Measurements from ENCODE around the gene GMDS. TPM values are rescaled to one million over a fixed set of nuclear protein-coding genes. Genes with fewer than 3 reads are reported as not detected.

The GMDS gene
- total and polyA plus RNA-seq, 2 of the 8 experiments (the other 6 are each of a cell fraction or from before 2014, with no cell fraction given) = 16.8 to 50.0 TPM

DNA sequence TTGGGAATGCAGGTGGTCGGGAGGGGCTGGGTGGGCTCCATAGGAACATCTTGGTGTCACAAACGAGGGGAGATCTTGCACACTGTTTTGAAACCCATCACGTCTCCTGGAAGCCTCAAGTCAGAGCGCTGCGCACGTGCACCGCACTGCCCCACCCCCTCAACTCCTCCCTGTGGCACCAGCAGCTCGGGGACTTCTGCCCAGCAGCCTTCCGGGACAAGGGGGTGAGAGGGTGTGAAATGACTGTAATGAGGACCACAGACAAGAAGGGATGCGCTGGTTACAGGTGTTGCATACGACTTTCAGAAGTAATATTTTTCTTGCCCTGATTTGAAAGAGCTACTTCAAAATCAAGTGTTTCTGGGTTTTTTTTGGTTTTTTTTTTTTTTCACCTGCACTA is 575.4 kb downstream of the GMDS start:
- Histone ChIP-seq H2BK120ac (replicated peaks; ENCODE audit: low read depth, low read length) (no peak overlapping the region), H3K23ac (ENCODE audit: insufficient read length) (no peak overlapping the region), H3K56ac (replicated peaks; ENCODE audit: insufficient read length, low read depth, low read length) (no peak overlapping the region), H3K4me1 (replicated peaks in 1 of 4; ENCODE audit: control insufficient read depth in 3 of 4, insufficient read depth in 4 of 4, low read length in 3 of 4) (no peaks in the 10 kb centered on the region), H3K27me3 (replicated peaks in 1 of 4; ENCODE audit: control insufficient read depth in 3 of 4, extremely low read depth in 1 of 4, insufficient read depth in 3 of 4, low read length in 3 of 4) (no peaks in the 10 kb centered on the region), H3K27ac (ENCODE audit: low read depth, low read length) (no peak overlapping the region), H2BK15ac (ENCODE audit: low read length) (no peak overlapping the region), H3K23me2 (ENCODE audit: low read depth, low read length) (no peaks in the 10 kb centered on the region), H3K14ac (ENCODE audit: insufficient read length) (no peak overlapping the region), H4K5ac (ENCODE audit: insufficient read length, low read depth, low read length) (no peak overlapping the region), H4K91ac (replicated peaks; ENCODE audit: insufficient read length, low read length) (no peak overlapping the region), H3K79me2 (ENCODE audit: control insufficient read depth in 1 of 2, insufficient read depth in 2 of 2, low read length in 2 of 2) (no peaks in the 10 kb centered on the region), H2AK5ac (ENCODE audit: low read depth, low read length) (no peak overlapping the region), H3K79me1 (ENCODE audit: low read depth, low read length) (no peaks in the 10 kb centered on the region), H3K18ac (ENCODE audit: extremely low read depth, low read length) (no peak overlapping the region), H3K9ac (replicated peaks in 1 of 4; ENCODE audit: extremely low read depth in 1 of 4, low read depth in 3 of 4, low read length in 3 of 4) (no peak overlapping the region), H2BK5ac (ENCODE audit: low read depth, low read length) (no peak overlapping the region), H2BK20ac (ENCODE audit: low read length) (no peak overlapping the region), H3K36me3 (ENCODE audit: control insufficient read depth in 2 of 4, insufficient read depth in 4 of 4, low read length in 3 of 4) (no peaks in the 10 kb centered on the region), H4K20me1 (replicated peaks in 1 of 2; ENCODE audit: control insufficient read depth in 1 of 2, insufficient read depth in 2 of 2, low read length in 2 of 2) (no peaks in the 10 kb centered on the region), H3K4me2 (ENCODE audit: insufficient read depth in 1 of 2, low read depth in 2 of 2, low read length in 2 of 2) (no peak overlapping the region), H3K9me3 (ENCODE audit: insufficient read depth in 2 of 2, low read depth in 1 of 2, low read length in 1 of 2) (no peaks in the 10 kb centered on the region), H3K4me3 (ENCODE audit: extremely low read depth in 1 of 4, insufficient read depth in 2 of 4, low read depth in 3 of 4, low read length in 4 of 4) (no peak overlapping the region), H2AFZ (ENCODE audit: low read length) (no peak overlapping the region), H4K8ac (ENCODE audit: extremely low read depth, insufficient read depth, low read length) (no peak overlapping the region), H2BK12ac (ENCODE audit: low read depth, low read length) (no peak overlapping the region), H3K4ac (replicated peaks; ENCODE audit: insufficient read length, low read depth, low read length) (no peak overlapping the region)
- DNase-seq (ENCODE audit: low read depth in 1 of 2, low spot score in 2 of 2) (no peak), FAIRE-seq (no peak)
- 95% methylated on average over 9 of the region's 11 CpGs; no CpG with 5 or more reads in 1 of the 2 experiments for WGBS, 2 experiments (ENCODE audit: extremely low coverage in 1 of 2, insufficient coverage in 1 of 2, insufficient read length in 1 of 2, insufficient replicate concordance in 2 of 2, low coverage in 1 of 2, low lambda C conversion rate in 2 of 2, missing lambda C conversion rate in 1 of 2)
- CTCF ChIA-PET (ENCODE audit: partially characterized antibody) = interaction anchor here (1.9 to 2.1 kb wide), 2 partner anchors 28 to 74 kb away, joined by 5 read pairs; no protein-coding TSS in a partner anchor
- POLR2A ChIA-PET (ENCODE audit: partially characterized antibody) = no interaction called here
- TF ChIP-seq, protein P1, sequence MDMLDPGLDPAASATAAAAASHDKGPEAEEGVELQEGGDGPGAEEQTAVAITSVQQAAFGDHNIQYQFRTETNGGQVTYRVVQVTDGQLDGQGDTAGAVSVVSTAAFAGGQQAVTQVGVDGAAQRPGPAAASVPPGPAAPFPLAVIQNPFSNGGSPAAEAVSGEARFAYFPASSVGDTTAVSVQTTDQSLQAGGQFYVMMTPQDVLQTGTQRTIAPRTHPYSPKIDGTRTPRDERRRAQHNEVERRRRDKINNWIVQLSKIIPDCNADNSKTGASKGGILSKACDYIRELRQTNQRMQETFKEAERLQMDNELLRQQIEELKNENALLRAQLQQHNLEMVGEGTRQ (IDR thresholded peaks at IDR 0.05; ENCODE audit: low read length) = no peak
- TF ChIP-seq CHD2 (IDR thresholded peaks at IDR 0.05; ENCODE audit: low read length) (no peak), CTCF (IDR thresholded peaks at IDR 0.05; ENCODE audit: control extremely low read depth in 1 of 3, insufficient read depth in 1 of 3, low read depth in 1 of 3, low read length in 3 of 3) (no peak), GTF2F1 (IDR thresholded peaks at IDR 0.05; ENCODE audit: borderline replicate concordance, low read depth, low read length) (no peak), POU5F1 (IDR thresholded peaks at IDR 0.05; ENCODE audit: low read depth, low read length) (no peak), GABPA (IDR thresholded peaks at IDR 0.05; ENCODE audit: borderline replicate concordance, insufficient read depth, low read length) (no peak), ASH2L (IDR thresholded peaks at IDR 0.05; ENCODE audit: low read length) (no peak), RBBP5 (IDR thresholded peaks at IDR 0.05; ENCODE audit: borderline replicate concordance, low read depth, low read length) (no peak), MAFK (IDR thresholded peaks at IDR 0.05; ENCODE audit: low read depth, low read length) (no peak), JUN (IDR thresholded peaks at IDR 0.05; ENCODE audit: low read depth, low read length) (no peak), BACH1 (IDR thresholded peaks at IDR 0.05; ENCODE audit: low read length) (no peak), TAF1 (IDR thresholded peaks at IDR 0.05; ENCODE audit: low read depth, low read length) (no peak)
